Upper lobe of left lung (tissue), 4 donors: Measurements from ENCODE around the gene HNRNPM.

ENCODE experiments used
- CTCF ChIP-seq, 6 experiments: fragments of 450-650 bp in 4 of 6; fragments of 200-600 bp in 2 of 6; sonication (generic) in 2 of 6; IDR thresholded peaks; one replicate each; pipeline ENCODE4 v1.5.1; 2016 to 2019; ENCODE audit warnings: antibody characterized with exemption in 6 of 6
- POLR2AphosphoS5 ChIP-seq, 2 donors: sonication (generic); formaldehyde crosslinking; IDR thresholded peaks; one replicate each; pipeline ENCODE4 v1.5.1; 2017; ENCODE audit warnings: antibody characterized with exemption in 2 of 2

DNA sequence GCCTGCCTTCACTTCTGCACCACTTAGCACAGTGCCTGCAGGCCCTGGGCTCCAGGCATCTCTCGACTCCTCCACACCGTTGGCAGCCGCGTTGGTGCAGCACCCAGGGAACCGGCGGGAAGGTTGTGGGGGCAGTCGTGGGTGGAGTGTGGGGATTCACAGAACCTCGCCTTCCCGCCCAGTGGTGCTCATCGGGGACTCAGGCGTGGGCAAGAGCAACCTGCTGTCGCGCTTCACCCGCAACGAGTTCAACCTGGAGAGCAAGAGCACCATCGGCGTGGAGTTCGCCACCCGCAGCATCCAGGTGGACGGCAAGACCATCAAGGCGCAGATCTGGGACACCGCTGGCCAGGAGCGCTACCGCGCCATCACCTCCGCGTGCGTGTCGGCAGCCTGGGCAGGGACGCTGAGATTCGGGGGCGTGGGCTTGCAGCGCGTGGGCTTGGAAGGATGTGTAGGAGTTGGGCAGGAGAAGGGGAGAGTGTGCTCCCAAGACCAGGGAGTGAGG is 45.0 kb upstream of the HNRNPM start:
- no peak for TF ChIP-seq CTCF (IDR thresholded peaks at IDR 0.05)
- TF ChIP-seq POLR2AphosphoS5 (IDR thresholded peaks at IDR 0.05): no peak
